Measurements from ENCODE around the gene SLC32A1. TPM values are rescaled to one million over a fixed set of nuclear protein-coding genes. Genes with fewer than 3 reads are reported as not detected.

Gene SLC32A1
- total and polyA plus RNA-seq, 2 of the 4 experiments (the other 2 are of a cell fraction) = not detected

DNA sequence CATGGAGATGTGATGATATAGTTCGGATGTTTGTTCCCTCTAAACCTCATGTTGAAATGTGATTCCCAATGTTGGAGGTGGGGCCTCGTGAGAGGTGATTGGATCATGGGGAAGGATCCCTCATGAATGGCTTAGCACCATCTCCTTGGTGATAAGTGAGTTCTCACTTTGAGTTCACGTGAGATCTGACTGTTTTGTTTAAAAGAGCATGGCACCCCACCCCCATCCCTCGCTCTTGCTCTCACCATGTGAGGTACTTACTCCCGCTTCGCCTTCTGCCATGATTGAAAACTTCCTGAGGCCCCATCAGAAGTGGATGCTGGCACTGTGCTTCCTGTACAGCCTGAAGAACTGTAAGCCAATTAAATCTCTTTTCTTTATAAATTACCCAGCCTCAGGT lies 10.9 kb downstream of the SLC32A1 start:
- no peak overlapping the region for H4K8ac ChIP-seq (ENCODE audit: low read depth in 2 of 2, low read length in 2 of 2)
- H3K79me1 ChIP-seq (ENCODE audit: low read depth in 1 of 2, low read length in 2 of 2) = no peaks in the 10 kb centered on the region
- H3K27ac ChIP-seq (ENCODE audit: insufficient read depth, low read length) = no peak overlapping the region
- no peak overlapping the region for H2BK15ac ChIP-seq (ENCODE audit: low read depth, low read length)
- H4K20me1 ChIP-seq (ENCODE audit: insufficient read depth, low read length) = peaks cover 6% of the 10 kb centered on the region; the same call in 1 of the 2 replicates
- H2AK5ac ChIP-seq (ENCODE audit: low read depth, low read length) = no peak overlapping the region
- dilution Hi-C loops (cut with HindIII; ENCODE audit: low sequenced_read_pairs, unreplicated experiment) = no loop called here
- no peak overlapping the region for H3K4me2 ChIP-seq (ENCODE audit: low read depth, low read length)
- no peak overlapping the region for H4K5ac ChIP-seq (ENCODE audit: low read depth, low read length)
- H2AFZ ChIP-seq (replicated peaks; ENCODE audit: low read length, poor library complexity) = no peak overlapping the region
- no peak overlapping the region for H3K18ac ChIP-seq (ENCODE audit: low read depth, low read length)
- no peak overlapping the region for H3K4me3 ChIP-seq (ENCODE audit: insufficient read depth, low read depth, low read length)
- H2BK120ac ChIP-seq (ENCODE audit: low read depth, low read length) = no peak overlapping the region
- H4K91ac ChIP-seq (ENCODE audit: insufficient read depth, low read depth, low read length) = no peak overlapping the region
- no peak overlapping the region for H3K56ac ChIP-seq (ENCODE audit: extremely low read depth, insufficient read depth, low read length)
- no peak overlapping the region for H3K4ac ChIP-seq (ENCODE audit: low read depth, low read length)
- no peak overlapping the region for H3K9ac ChIP-seq (ENCODE audit: low read depth, low read length)
- intact Hi-C loops (cut with micrococcal nuclease) = no loop called here
- no peak for TF ChIP-seq RCOR1 (IDR thresholded peaks at IDR 0.05; ENCODE audit: insufficient replicate concordance, low read length)
- no peak for TF ChIP-seq MAZ (IDR thresholded peaks at IDR 0.05; ENCODE audit: borderline replicate concordance, low read depth, low read length)
- no peak for TF ChIP-seq POLR2A (IDR thresholded peaks at IDR 0.05; ENCODE audit: low read depth, low read length)
- TF ChIP-seq, protein P1, sequence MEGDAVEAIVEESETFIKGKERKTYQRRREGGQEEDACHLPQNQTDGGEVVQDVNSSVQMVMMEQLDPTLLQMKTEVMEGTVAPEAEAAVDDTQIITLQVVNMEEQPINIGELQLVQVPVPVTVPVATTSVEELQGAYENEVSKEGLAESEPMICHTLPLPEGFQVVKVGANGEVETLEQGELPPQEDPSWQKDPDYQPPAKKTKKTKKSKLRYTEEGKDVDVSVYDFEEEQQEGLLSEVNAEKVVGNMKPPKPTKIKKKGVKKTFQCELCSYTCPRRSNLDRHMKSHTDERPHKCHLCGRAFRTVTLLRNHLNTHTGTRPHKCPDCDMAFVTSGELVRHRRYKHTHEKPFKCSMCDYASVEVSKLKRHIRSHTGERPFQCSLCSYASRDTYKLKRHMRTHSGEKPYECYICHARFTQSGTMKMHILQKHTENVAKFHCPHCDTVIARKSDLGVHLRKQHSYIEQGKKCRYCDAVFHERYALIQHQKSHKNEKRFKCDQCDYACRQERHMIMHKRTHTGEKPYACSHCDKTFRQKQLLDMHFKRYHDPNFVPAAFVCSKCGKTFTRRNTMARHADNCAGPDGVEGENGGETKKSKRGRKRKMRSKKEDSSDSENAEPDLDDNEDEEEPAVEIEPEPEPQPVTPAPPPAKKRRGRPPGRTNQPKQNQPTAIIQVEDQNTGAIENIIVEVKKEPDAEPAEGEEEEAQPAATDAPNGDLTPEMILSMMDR (conservative IDR thresholded peaks at IDR 0.05; ENCODE audit: low read depth, low read length) = no peak
- no peak for TF ChIP-seq CHD1 (IDR thresholded peaks at IDR 0.05; ENCODE audit: low read depth, low read length)
- no peak for TF ChIP-seq RAD21 (IDR thresholded peaks at IDR 0.05; ENCODE audit: low read length)
- TF ChIP-seq, protein P2, sequence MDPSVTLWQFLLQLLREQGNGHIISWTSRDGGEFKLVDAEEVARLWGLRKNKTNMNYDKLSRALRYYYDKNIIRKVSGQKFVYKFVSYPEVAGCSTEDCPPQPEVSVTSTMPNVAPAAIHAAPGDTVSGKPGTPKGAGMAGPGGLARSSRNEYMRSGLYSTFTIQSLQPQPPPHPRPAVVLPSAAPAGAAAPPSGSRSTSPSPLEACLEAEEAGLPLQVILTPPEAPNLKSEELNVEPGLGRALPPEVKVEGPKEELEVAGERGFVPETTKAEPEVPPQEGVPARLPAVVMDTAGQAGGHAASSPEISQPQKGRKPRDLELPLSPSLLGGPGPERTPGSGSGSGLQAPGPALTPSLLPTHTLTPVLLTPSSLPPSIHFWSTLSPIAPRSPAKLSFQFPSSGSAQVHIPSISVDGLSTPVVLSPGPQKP (IDR thresholded peaks at IDR 0.05; ENCODE audit: borderline replicate concordance, low read depth, low read length) = no peak
- no peak for TF ChIP-seq CEBPB (IDR thresholded peaks at IDR 0.05; ENCODE audit: low read depth, low read length)
- TF ChIP-seq SMC3 (IDR thresholded peaks at IDR 0.05; ENCODE audit: low read depth, low read length) = no peak
- TF ChIP-seq NFE2L2 (IDR thresholded peaks at IDR 0.05; ENCODE audit: low read depth, low read length) = no peak
- no peak overlapping the region for H2BK20ac ChIP-seq (ENCODE audit: low read depth, low read length)
- no peaks in the 10 kb centered on the region; the same call in 1 of the 2 replicates for H3K9me1 ChIP-seq (ENCODE audit: insufficient read depth, low read length)
- H3K9me3 ChIP-seq (ENCODE audit: control insufficient read depth, insufficient read depth, low read length) = no peaks in the 10 kb centered on the region
- no peak for ATAC-seq (ENCODE audit: low read depth)
- H2AK9ac ChIP-seq (replicated peaks; ENCODE audit: low read depth, low read length, poor library complexity) = no peak overlapping the region
- in situ Hi-C loops (cut with MboI; ENCODE audit: low sequenced_read_pairs) = loop anchor here (10.0 to 25.0 kb wide), 3 partner anchors 90 to 273 kb away; partner anchors contain the start of gene RALGAPB
- WGBS, 2 experiments (ENCODE audit: extremely low coverage in 2 of 2, insufficient read length in 1 of 2) = no CpG with 5 or more reads among the region's 6 CpGs
- no TSS peak for BruUV-seq (replicated peaks)
- H3K36me3 ChIP-seq (ENCODE audit: control insufficient read depth, insufficient read depth, low read length) = no peaks in the 10 kb centered on the region
- H3K14ac ChIP-seq (replicated peaks; ENCODE audit: low read depth, low read length) = no peak overlapping the region
- POLR2A ChIA-PET (ENCODE audit: unreplicated experiment) = no interaction called here
- DNase-seq = no peak
- no peak overlapping the region for H2BK5ac ChIP-seq (ENCODE audit: low read depth, low read length, poor library complexity, severe bottlenecking)
- H3K27me3 ChIP-seq (ENCODE audit: control insufficient read depth, insufficient read depth, low read length) = peaks cover 36% of the 10 kb centered on the region
- no peak overlapping the region for H3K23ac ChIP-seq (ENCODE audit: low read depth, low read length)
- no peaks in the 10 kb centered on the region for H3K4me1 ChIP-seq (ENCODE audit: control insufficient read depth, insufficient read depth, low read length)
- CTCF ChIA-PET = no interaction called here

Measured in IMR-90 (cell line).